Karpas-422 (cell line): Measurements from ENCODE around the gene VWF. TPM values are rescaled to one million over a fixed set of nuclear protein-coding genes. Genes with fewer than 3 reads are reported as not detected.

Experiments used
- DNase-seq: peaks from one replicate; pipeline ENCODE4 v3.0.0-alpha.2; 2015
- H2AFZ ChIP-seq: fragments of 200-600 bp; sonication (generic); 2 replicates; pipeline ENCODE4 v1.6.1; 2014; ENCODE audit warnings: antibody characterized with exemption, low read length, mixed read lengths
- H3K27ac ChIP-seq: fragments of 200-600 bp; sonication (generic); 2 replicates; pipeline ENCODE4 v1.5.1; 2014; ENCODE audit warnings: mild to moderate bottlenecking, low read length, moderate library complexity
- H3K27me3 ChIP-seq: fragments of 200-600 bp; sonication (generic); 2 replicates; pipeline ENCODE4 v1.6.1; 2014; ENCODE audit warnings: low read length, mixed read lengths
- H3K36me3 ChIP-seq: fragments of 200-600 bp; sonication (generic); 2 replicates; pipeline ENCODE4 v1.6.1; 2014; ENCODE audit warnings: low read length, mixed read lengths; ENCODE audit not compliant: insufficient read depth
- H3K4me1 ChIP-seq: fragments of 200-600 bp; sonication (generic); 2 replicates; pipeline ENCODE4 v1.6.1; 2014; ENCODE audit warnings: mild to moderate bottlenecking, low read length, mixed read lengths
- H3K4me2 ChIP-seq: fragments of 200-600 bp; sonication (generic); 2 replicates; pipeline ENCODE4 v1.6.1; 2014; ENCODE audit warnings: low read length, low read depth, mild to moderate bottlenecking; ENCODE audit not compliant: poor library complexity, severe bottlenecking
- H3K4me3 ChIP-seq: fragments of 200-600 bp; sonication (generic); 2 replicates; pipeline ENCODE4 v1.5.1; 2014; ENCODE audit warnings: mild to moderate bottlenecking, antibody characterized with exemption, low read length, mixed read lengths
- H3K79me2 ChIP-seq: fragments of 200-600 bp; sonication (generic); 2 replicates; pipeline ENCODE4 v1.6.1; 2014; ENCODE audit warnings: mild to moderate bottlenecking, low read length, mixed read lengths
- H3K9ac ChIP-seq: fragments of 200-600 bp; sonication (generic); 2 replicates; pipeline ENCODE4 v1.6.0; 2014; ENCODE audit warnings: low read length
- H3K9me2 ChIP-seq: fragments of 200-600 bp; sonication (generic), shearing (Covaris generic); replicated peaks from 2 replicates; pipeline ENCODE4 v1.6.0; 2014; ENCODE audit warnings: mild to moderate bottlenecking, low read length, moderate library complexity; ENCODE audit not compliant: insufficient read depth
- H3K9me3 ChIP-seq: fragments of 300-700, 200-600 bp; sonication (generic); 2 replicates; pipeline ENCODE4 v1.6.1; 2014; ENCODE audit warnings: low read length, mixed read lengths
- H4K20me1 ChIP-seq: fragments of 200-600 bp; sonication (generic); 2 replicates; pipeline ENCODE4 v1.6.1; 2014; ENCODE audit warnings: mild to moderate bottlenecking, antibody characterized with exemption, low read length, low read depth; ENCODE audit not compliant: insufficient read depth
- total RNA-seq: library from RNA; depleted of rRNA; stranded (reverse); fragments of >200 nt; shearing (Covaris generic); gene quantifications from 2 replicates; pipeline ENCODE4 v1.2.3, GENCODE V29; 2014; ENCODE audit warnings: low replicate concordance

The VWF gene
- total RNA-seq, 1 experiment from 2014 or later: not detected

DNA sequence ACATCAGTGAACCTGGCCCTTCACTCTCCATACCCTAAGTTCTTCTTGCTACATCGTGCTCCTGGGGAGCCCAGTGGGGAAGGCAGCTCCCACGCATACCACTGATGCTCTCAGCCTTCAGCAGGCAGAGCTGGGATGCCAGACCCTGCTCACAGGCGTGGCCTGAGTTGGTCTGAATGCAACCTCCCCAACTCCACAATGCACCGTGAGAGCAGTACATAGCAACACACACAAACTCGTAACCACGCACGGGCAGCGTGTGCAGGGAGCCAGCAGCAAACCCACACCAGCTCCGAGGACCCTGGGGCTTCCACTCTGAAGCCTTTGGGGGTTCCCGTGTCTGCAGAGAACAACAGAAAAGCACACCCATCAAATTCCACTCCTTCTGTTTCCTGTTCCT lies 216.7 kb downstream of the VWF start:
- Histone ChIP-seq H2AFZ (no peak overlapping the region), H3K9me3 (no peaks in the 10 kb centered on the region), H3K4me1 (no peaks in the 10 kb centered on the region), H3K36me3 (no peaks in the 10 kb centered on the region), H3K9ac (no peak overlapping the region), H3K9me2 (no peaks in the 10 kb centered on the region), H3K27ac (no peak overlapping the region), H3K27me3 (no peaks in the 10 kb centered on the region), H3K4me3 (no peak overlapping the region), H3K79me2 (no peaks in the 10 kb centered on the region), H4K20me1 (no peaks in the 10 kb centered on the region), H3K4me2 (no peak overlapping the region)
- DNase-seq: no peak

DNA sequence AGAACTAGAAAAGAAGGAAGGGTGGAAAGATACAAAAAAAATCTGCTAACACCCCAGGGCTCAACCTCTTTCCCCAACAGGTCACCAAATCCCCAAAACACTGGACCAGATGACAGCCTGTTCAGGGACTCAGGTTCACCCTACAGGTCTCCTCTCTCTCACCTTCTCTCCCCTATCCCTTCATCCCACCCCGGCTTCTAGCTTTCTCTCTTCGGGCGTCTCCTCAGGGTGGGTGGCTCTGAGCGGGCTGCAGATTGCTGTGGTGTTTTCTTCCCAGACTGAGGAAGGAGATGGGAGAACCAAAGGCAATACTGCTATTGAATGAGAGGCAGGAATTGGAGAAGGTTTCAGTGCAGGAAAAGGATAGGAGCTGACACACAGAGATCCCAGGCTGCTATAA lies 218.7 kb downstream of the VWF start:
- Histone ChIP-seq H3K79me2 (no peaks in the 10 kb centered on the region), H4K20me1 (no peaks in the 10 kb centered on the region), H2AFZ (no peak overlapping the region), H3K4me2 (no peak overlapping the region), H3K9me2 (no peaks in the 10 kb centered on the region), H3K27ac (no peak overlapping the region), H3K9ac (no peak overlapping the region), H3K27me3 (no peaks in the 10 kb centered on the region), H3K9me3 (no peaks in the 10 kb centered on the region), H3K36me3 (no peaks in the 10 kb centered on the region), H3K4me1 (no peaks in the 10 kb centered on the region), H3K4me3 (no peak overlapping the region)
- no peak for DNase-seq

DNA sequence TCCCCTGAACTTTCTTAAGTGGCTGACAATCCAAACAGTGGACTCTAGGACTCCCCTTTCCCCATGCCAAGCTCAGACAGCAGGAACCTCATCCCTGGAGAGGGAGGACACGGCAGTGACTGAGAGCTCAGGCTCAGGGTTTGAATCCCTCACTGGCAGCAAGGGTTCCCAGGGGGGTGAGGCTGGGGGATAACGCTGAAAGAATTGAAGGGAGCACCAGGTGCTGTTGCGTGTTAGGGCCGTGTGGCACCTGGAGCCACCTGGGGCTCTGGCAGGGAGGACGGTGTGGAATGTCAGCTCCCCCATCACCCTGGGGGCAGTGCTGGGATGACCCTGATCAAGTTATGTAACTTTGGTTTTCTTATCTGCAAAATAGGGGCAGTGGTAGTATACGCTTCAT lies 219.5 kb downstream of the VWF start:
- Histone ChIP-seq H3K9me2 (no peaks in the 10 kb centered on the region), H3K4me3 (no peak overlapping the region), H3K27me3 (no peaks in the 10 kb centered on the region), H3K4me1 (no peaks in the 10 kb centered on the region), H3K4me2 (no peak overlapping the region), H2AFZ (no peak overlapping the region), H3K79me2 (no peaks in the 10 kb centered on the region), H3K36me3 (no peaks in the 10 kb centered on the region), H3K27ac (no peak overlapping the region), H4K20me1 (no peaks in the 10 kb centered on the region), H3K9ac (no peak overlapping the region), H3K9me3 (no peaks in the 10 kb centered on the region)
- no peak for DNase-seq

DNA sequence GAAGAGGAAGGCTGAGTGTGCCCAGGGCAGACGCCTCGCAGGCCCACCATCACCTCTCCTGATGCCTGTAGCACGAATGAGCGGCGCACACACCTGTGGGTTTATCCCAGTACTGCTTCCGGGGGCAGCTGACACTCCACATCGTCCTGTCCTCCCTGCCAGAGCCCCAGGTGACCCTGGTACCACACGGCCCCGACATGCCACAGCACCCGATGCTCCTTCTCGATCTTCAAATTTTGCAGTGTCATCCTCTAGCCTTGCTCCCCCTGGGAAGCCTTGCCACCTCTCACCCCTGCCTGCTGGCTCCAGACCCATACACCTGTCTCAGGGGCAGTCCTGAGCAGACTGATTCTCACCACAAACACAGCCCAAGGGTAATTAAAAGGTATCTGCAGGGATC lies 220.0 kb downstream of the VWF start:
- H3K9me2 ChIP-seq: no peaks in the 10 kb centered on the region
- H2AFZ ChIP-seq: no peak overlapping the region
- no peak for DNase-seq
- no peak overlapping the region for H3K4me3 ChIP-seq
- H3K36me3 ChIP-seq: no peaks in the 10 kb centered on the region
- no peaks in the 10 kb centered on the region for H4K20me1 ChIP-seq
- no peaks in the 10 kb centered on the region for H3K27me3 ChIP-seq
- no peak overlapping the region for H3K4me2 ChIP-seq
- H3K4me1 ChIP-seq: no peaks in the 10 kb centered on the region
- no peaks in the 10 kb centered on the region for H3K79me2 ChIP-seq
- H3K9me3 ChIP-seq: no peaks in the 10 kb centered on the region
- H3K27ac ChIP-seq: no peak overlapping the region
- H3K9ac ChIP-seq: no peak overlapping the region

DNA sequence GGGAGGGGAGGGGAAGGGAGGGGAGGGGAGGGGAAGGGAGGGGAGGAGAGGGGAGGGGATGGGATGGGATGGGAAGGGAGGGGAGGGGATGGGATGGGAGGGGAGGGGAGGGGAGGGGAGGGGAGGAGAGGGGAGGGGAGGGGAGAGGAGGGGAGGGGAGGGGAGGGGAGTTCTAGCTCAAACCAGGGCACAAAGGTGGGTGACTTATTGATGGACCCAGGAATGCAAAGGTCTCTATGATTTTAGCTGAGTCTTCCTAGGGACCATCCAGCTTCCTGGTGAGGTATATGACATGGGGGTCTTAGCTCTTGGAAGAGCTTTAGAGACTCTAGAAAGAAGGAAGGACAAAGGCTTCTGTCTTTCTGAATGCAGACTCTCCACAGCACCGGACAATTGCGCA lies 221.7 kb downstream of the VWF start:
- no peaks in the 10 kb centered on the region for H3K36me3 ChIP-seq
- no peaks in the 10 kb centered on the region for H3K9me2 ChIP-seq
- H3K4me3 ChIP-seq: no peak overlapping the region
- no peak overlapping the region for H3K4me2 ChIP-seq
- no peaks in the 10 kb centered on the region for H3K79me2 ChIP-seq
- H3K27ac ChIP-seq: no peak overlapping the region
- H3K9me3 ChIP-seq: no peaks in the 10 kb centered on the region
- no peaks in the 10 kb centered on the region for H4K20me1 ChIP-seq
- no peak for DNase-seq
- H3K9ac ChIP-seq: no peak overlapping the region
- no peaks in the 10 kb centered on the region for H3K4me1 ChIP-seq
- H2AFZ ChIP-seq: no peak overlapping the region
- H3K27me3 ChIP-seq: no peaks in the 10 kb centered on the region

DNA sequence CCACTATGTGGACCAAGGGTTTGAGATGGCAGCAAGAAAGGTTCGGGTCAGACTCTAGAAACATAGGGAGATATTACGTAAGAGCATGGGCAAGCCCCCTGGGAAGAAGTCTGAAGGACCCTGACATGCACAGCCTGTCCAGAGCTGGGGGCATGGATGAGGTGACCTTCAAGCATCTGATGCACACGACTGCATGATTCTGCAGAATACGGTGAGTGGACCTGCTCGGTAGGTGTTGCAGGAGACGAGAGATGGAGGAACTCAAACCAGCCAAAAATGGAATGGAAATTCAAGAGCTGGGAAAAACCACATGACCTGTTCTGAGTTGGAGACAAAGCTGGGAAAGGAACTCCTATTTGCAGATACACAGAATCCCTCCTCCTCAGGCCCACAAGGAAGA lies 223.1 kb downstream of the VWF start:
- Histone ChIP-seq H3K27me3 (no peaks in the 10 kb centered on the region), H3K9ac (no peak overlapping the region), H4K20me1 (no peaks in the 10 kb centered on the region), H3K36me3 (no peaks in the 10 kb centered on the region), H3K9me2 (no peaks in the 10 kb centered on the region), H3K9me3 (no peaks in the 10 kb centered on the region), H3K4me2 (no peak overlapping the region), H3K4me3 (no peak overlapping the region), H2AFZ (no peak overlapping the region), H3K4me1 (no peaks in the 10 kb centered on the region), H3K27ac (no peak overlapping the region), H3K79me2 (no peaks in the 10 kb centered on the region)
- DNase-seq: no peak

DNA sequence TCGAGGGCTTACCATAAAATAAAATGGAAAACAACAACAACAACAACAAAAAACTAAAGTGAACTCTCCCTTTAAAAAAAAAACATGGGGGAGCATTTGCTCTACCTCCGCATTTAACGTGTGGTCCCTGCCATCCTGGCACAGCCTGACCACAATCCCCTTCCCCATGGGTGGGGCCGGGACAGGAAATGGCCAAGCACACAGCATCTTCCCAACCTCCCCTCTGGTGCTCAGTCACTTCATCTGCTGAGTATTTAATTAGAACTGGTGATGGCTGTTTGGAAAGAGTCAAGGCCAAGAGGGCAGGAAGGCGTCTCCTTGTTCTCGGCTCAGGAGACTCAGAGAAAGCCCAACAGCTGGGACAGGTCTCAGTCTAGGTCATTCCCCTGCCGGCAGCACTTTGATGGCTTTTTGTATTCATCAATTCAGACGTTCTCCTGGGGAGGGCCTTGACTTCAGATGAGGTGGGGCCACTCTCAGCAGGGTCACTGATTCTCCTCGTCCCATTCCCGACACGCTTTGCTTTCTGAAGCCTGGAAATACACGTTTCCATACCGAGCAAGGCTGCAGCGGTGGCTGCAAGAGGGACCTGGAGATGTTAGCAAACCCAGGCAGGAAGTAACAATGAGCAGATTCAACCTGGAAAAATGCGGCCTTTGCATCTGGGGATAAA lies 223.8 kb downstream of the VWF start:
- Histone ChIP-seq H3K4me3 (no peak overlapping the region), H3K27ac (no peak overlapping the region)

DNA sequence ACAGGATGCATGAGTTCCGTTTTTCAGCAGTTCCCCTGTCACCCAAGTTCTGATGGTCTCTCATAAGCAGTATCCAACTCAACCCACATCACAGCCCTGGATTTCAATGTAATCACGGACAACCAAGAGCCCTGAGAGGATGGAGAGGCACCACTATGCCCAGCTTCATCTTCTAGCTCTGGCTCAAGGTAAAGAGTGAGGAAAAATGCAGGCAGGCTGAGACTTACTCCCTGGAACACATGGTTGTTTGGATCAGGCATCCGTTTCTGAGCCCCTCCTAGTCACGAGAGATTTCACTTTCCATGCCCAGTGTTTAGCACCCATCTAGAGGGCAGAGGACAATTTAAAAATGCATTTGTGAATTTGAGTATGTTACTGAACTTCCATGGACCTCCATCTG lies 224.4 kb downstream of the VWF start:
- no peaks in the 10 kb centered on the region for H4K20me1 ChIP-seq
- no peak for DNase-seq
- H3K4me2 ChIP-seq: no peak overlapping the region
- no peaks in the 10 kb centered on the region for H3K9me3 ChIP-seq
- no peaks in the 10 kb centered on the region for H3K27me3 ChIP-seq
- H3K36me3 ChIP-seq: no peaks in the 10 kb centered on the region
- no peaks in the 10 kb centered on the region for H3K9me2 ChIP-seq
- no peak overlapping the region for H3K9ac ChIP-seq
- no peak overlapping the region for H3K4me3 ChIP-seq
- H3K27ac ChIP-seq: no peak overlapping the region
- H2AFZ ChIP-seq: no peak overlapping the region
- no peaks in the 10 kb centered on the region for H3K79me2 ChIP-seq
- H3K4me1 ChIP-seq: no peaks in the 10 kb centered on the region

More for the DNA sequence above, 223.8 kb downstream of the VWF start:
- Histone ChIP-seq H4K20me1 (no peaks in the 10 kb centered on the region), H2AFZ (no peak overlapping the region), H3K79me2 (no peaks in the 10 kb centered on the region), H3K4me1 (no peaks in the 10 kb centered on the region), H3K9me3 (no peaks in the 10 kb centered on the region), H3K27me3 (no peaks in the 10 kb centered on the region), H3K4me2 (no peak overlapping the region), H3K9ac (no peak overlapping the region), H3K9me2 (no peaks in the 10 kb centered on the region), H3K36me3 (no peaks in the 10 kb centered on the region)
- no peak for DNase-seq

DNA sequence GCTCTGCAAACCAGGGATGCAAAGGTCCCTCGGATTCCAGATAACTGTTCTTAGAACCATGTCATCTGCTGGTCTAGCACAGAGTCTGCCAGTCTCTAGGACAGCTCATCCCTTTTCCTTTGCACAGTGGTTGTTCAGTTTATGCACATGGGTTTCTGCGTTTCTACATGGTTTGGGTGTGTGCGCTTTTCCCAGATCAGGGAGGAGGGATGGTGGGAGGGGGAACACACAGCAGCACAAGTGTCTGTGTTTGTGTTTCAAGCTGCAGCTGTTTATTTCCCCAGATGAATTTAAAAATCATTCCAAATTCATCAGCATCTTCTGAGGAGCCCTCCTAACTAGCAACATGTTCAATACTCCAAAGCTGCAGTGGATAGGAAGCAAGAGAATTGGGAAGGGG lies 224.8 kb downstream of the VWF start:
- no peaks in the 10 kb centered on the region for H3K79me2 ChIP-seq
- H3K27ac ChIP-seq: no peak overlapping the region
- no peak overlapping the region for H2AFZ ChIP-seq
- H3K9me2 ChIP-seq: no peaks in the 10 kb centered on the region
- H3K4me3 ChIP-seq: no peak overlapping the region
- no peaks in the 10 kb centered on the region for H3K9me3 ChIP-seq
- no peak overlapping the region for H3K4me2 ChIP-seq
- DNase-seq: no peak
- no peak overlapping the region for H3K9ac ChIP-seq
- H3K4me1 ChIP-seq: no peaks in the 10 kb centered on the region
- no peaks in the 10 kb centered on the region for H3K36me3 ChIP-seq
- no peaks in the 10 kb centered on the region for H3K27me3 ChIP-seq
- H4K20me1 ChIP-seq: no peaks in the 10 kb centered on the region
